Hematopoietic multipotent progenitor cell (in vitro differentiated cells): Measurements from ENCODE around the gene FOXI1. TPM values are rescaled to one million over a fixed set of nuclear protein-coding genes. Genes with fewer than 3 reads are reported as not detected.

Source experiments
- DNase-seq, 3 donors: peaks; one replicate each; pipeline ENCODE4 v3.0.0-alpha.2; 2011 to 2015; ENCODE audit warnings: low read depth in 2 of 3, low spot score in 2 of 3
- total RNA-seq: library from RNA; depleted of rRNA; stranded (reverse); fragments of >200 nt; gene quantifications from one replicate; pipeline ENCODE4 v1.2.3, GENCODE V29; 2012

Gene FOXI1
- total RNA-seq, 1 donor = not detected

DNA sequence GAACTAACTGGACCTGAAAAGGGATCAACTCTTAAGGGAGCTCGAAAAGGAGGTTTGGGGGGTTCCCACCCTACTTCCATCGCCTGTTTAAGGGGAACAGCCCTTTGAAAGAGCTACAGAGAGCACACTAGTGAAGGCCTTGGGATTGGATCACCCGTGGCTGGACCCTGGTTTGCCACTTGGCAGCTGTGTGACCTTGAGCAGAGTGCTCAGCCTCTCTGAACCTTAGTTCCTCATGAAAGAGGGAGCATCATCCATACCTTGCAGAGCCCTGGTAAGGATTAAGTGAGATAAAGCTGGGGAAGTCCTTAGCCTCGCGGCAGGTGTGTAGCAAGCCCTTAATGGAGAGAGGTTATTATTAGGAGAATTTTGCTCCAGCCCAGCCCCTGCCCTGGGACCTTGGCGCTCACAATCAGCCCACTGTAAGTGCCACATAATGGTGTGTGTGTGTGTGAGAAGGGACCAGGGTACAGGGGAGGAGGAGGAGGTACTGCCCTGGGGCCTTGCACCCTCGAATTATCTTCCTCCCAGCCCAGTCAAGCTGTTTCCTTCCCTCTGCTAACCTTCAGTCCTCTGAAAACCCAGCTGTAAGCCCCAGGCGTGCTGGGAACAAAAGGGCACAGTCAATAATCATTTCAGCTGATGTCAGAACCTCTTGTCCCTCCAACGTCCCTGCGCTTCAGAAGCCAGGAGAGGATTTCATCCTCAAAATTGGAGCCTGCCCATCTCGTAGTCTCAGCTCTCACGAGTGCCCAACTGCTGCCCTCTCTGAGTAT is 42.9 kb downstream of the FOXI1 start:
- no peak for DNase-seq

- no peak for DNase-seq
Observed at GRCh38 chr5:170149206-170149515, 43.5 kb downstream of the FOXI1 start.

DNA sequence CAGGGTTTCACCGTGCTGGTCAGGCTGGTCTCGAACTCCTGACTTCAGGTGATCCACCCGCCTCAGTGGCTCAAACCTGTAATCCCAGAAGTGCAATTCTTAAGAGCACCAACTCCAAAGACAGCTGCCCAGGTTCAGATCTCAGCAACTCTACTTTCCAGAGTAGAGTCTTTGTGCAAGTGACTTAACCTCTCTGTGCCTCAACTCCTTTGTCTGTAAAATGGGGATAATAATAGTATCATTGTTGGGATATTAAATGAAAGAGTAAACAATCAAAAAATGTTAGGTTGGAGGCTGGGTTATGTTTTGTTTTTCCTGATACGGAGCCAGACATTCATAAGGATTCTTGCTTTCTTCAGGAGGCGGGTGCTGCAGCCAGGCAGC is 45.0 kb downstream of the FOXI1 start:
- no peak for DNase-seq

- peak in 2 of 3 donors; percentile 60 to 64 for DNase-seq
Observed at GRCh38 chr5:170151097-170151831, 45.6 kb downstream of the FOXI1 start.

DNA sequence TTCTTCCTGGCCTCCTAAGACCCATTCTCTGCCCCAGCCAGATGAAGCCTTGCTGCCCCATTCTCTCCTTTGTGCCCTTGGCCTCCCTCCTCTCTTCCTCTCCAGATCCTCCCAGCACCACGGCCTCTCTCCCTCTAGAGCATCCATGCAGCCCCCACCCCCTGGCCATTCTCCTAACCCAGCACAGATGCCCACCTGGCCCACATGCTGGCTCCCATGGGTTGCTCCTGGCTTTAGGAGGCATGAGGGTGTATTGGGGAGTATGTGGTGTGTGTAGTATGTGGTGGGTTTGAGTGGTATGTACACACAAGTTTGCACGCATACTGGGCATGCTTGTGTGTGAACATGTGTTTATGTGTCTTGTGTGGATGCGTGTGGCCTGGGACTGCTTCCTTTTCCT is 47.1 kb downstream of the FOXI1 start:
- no peak for DNase-seq

DNA sequence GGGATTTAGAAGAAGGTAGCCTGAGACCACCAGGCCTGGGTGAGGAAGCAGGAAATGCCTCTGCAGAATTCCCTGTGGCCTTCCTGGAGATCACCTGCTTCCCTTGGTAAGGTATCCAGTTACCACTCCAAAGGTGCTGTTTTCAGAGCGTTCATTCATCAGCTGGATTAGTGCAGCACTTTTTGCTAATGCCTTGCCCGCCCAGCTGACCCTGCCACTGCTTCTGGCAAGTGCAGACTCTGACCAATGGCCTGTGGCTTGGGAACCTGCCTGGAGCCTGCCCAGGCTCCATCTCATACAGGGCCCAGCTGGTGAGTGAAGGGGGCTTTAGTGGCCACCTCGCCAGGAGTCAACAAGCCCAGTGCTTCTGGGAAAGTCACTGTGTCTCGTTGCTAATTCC is 48.6 kb downstream of the FOXI1 start:
- no peak for DNase-seq

DNA sequence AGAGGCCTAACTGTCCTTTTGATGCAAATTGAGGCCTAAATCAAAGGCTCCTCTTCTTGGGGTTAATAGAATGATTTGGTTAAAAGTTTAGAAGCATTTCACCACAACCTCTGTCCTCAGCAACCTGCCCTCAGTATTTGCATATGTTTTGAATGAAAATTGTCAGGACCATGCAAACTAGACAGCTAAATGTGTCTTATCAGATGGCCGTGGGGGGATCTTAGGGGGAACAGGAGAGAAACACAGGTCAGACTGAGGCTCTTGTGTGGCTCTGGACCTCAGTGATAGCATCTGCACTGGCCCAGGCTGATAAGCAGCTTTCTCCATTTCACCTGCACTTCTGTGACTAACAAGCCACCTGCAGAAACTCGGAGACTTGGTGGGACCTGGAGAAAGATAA is 49.0 kb downstream of the FOXI1 start:
- DNase-seq = no peak

DNA sequence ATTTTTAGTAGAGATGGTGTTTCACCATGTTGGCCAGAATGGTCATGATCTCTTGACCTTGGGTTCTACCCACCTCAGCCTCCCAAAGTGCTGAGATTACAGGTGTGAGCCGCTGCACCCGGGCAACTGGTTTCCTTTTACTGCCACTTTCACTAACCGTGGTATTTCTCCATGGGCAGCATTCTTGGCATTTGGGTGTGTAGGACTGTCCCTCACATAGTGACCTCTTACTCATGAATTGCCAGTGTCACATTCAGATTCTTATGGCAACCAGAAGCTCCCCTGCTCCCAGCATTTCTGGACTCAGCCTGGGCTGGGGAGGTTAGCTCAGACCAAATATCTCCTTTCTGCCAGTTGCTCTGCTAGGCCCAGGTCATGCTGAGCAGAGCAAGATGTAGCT is 50.1 kb downstream of the FOXI1 start:
- no peak for DNase-seq

DNA sequence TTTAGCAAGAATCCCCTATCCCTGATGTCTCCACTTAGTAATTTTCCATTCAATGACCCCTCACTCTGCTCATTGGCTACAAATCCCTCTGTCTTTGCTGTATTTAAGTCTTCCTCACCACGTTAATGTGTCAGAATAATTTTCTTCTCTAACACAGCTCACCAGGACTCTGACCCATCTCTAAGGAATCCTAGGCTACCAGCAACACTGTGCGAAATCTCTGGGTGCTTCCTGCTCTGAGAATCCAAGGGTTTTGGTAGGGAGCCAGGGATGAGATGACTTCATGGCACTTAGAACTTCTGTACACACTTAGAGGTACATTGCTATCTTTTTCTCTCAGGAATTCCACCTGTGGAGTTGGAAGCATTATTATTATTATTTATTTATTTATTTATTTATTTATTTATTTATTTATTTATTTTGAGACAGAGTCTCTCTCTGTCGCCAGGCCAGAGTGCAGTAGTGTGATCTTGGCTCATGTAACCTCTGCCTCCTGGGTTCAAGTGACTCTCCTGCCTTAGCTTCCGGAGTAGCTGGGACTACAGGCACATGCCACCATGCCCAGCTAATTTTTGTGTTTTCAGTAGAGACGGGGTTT is 53.5 kb downstream of the FOXI1 start:
- no peak for DNase-seq

Other genes starting within 250 kb of the FOXI1 start
- gene INSYN2B, start 125.4 kb upstream of the FOXI1 start, total RNA-seq = not detected
- under 0.01 TPM for gene C5orf58, start 127.1 kb downstream of the FOXI1 start, total RNA-seq
- 70.8 TPM for gene LCP2, start 191.9 kb downstream of the FOXI1 start, total RNA-seq